HCT116 (cell line): ENCODE data around the gene SYNC. TPM values are rescaled to one million over a fixed set of nuclear protein-coding genes. Genes with fewer than 3 reads are reported as not detected.

Experiments used
- ATAC-seq: fragments of 200-7000 bp; cut with Tn5 transposase; 2 replicates; pipeline ENCODE4 v1.9.1; 2020; ENCODE audit warnings: mild to moderate bottlenecking, moderate library complexity
- BruUV-seq: library from RNA; stranded (reverse); fragments of 400-500 nt; replicated peaks from 2 replicates; lab custom pipeline; 2021; lab: Mats Ljungman, UMichigan
- CTCF ChIA-PET: fragments of 300-600 bp; sonication (Branson Sonifier 250); formaldehyde crosslinking; loops from one replicate; lab custom pipeline; 2021; ENCODE audit warnings: antibody characterized with exemption; lab: Charles Lee
- POLR2A ChIA-PET: fragments of 300-600, 350-600 bp; sonication (Branson Sonifier 250); formaldehyde crosslinking; loops from one replicate; lab custom pipeline; 2021; ENCODE audit warnings: antibody characterized with exemption; lab: Charles Lee
- RAD21 ChIA-PET, 2 experiments: fragments of 300-600 bp; sonication (Branson Sonifier 250); formaldehyde crosslinking; loops; one replicate each; lab custom pipeline; 2023; ENCODE audit warnings: low total read pairs in 2 of 2; ENCODE audit not compliant: uncharacterized antibody in 2 of 2, unreplicated experiment in 2 of 2, low non-redundant PET in 1 of 2; lab: Charles Lee
- DNase-seq: peaks from one replicate; pipeline ENCODE4 v3.0.0-alpha.2; 2010; ENCODE audit warnings: low read depth, low spot score
- H2AFZ ChIP-seq: fragments of 200-600 bp; shearing (Covaris generic), sonication (generic); 2 replicates; pipeline ENCODE4 v1.6.1; 2017; ENCODE audit warnings: low read depth, mixed run types, mixed read lengths, antibody characterized with exemption, low read length; ENCODE audit not compliant: poor library complexity, severe bottlenecking
- H3K27ac ChIP-seq: 2 replicates; pipeline ENCODE4 v1.5.1; 2012; ENCODE audit warnings: low read depth, low read length
- H3K27me3 ChIP-seq: fragments of 200-600 bp; sonication (generic); 2 replicates; pipeline ENCODE4 v1.6.1; 2016; ENCODE audit warnings: mixed run types, low read length, mixed read lengths; ENCODE audit not compliant: insufficient read depth
- H3K36me3 ChIP-seq, 2 experiments: fragments of 200-500 bp in 1 of 2; fragments of 200-600 bp in 1 of 2; sonication (Bioruptor generic) in 1 of 2; sonication (generic) in 1 of 2; 2 replicates each; pipeline versions ENCODE4 v1.5.1 to v1.6.1; 2014 to 2016; ENCODE audit warnings: low read length in 2 of 2, inconsistent platforms in 1 of 2, mixed read lengths in 1 of 2, mixed run types in 1 of 2; ENCODE audit not compliant: insufficient read depth in 2 of 2, control insufficient read depth in 1 of 2
- H3K4me1 ChIP-seq, 2 experiments: fragments of 200-600 bp in 1 of 2; sonication (generic) in 1 of 2; 2 replicates each; pipeline versions ENCODE4 v1.5.1 to v1.6.1; 2012 to 2017; ENCODE audit warnings: low read length in 2 of 2, inconsistent platforms in 1 of 2, mild to moderate bottlenecking in 1 of 2, mixed read lengths in 1 of 2, mixed run types in 1 of 2, moderate library complexity in 1 of 2; ENCODE audit not compliant: insufficient read depth in 2 of 2, control insufficient read depth in 1 of 2
- H3K4me2 ChIP-seq: fragments of 200-600 bp; sonication (generic); 2 replicates; pipeline ENCODE4 v1.6.1; 2017; ENCODE audit warnings: mixed run types, low read length, mixed read lengths
- H3K4me3 ChIP-seq, 2 experiments: fragments of 200-600 bp in 1 of 2; sonication (generic) in 1 of 2; replicated peaks in 1 of 2; 2 replicates each; pipeline ENCODE4 v1.5.1; 2011 to 2016; ENCODE audit warnings: low read length in 2 of 2, control low read depth in 1 of 2, low read depth in 1 of 2, mild to moderate bottlenecking in 1 of 2, mixed read lengths in 1 of 2, mixed run types in 1 of 2
- H3K79me2 ChIP-seq: fragments of 200-600 bp; sonication (generic); 2 replicates; pipeline ENCODE4 v1.6.1; 2017; ENCODE audit warnings: mild to moderate bottlenecking, mixed run types, low read length, moderate library complexity, mixed read lengths; ENCODE audit not compliant: insufficient read depth
- H3K9ac ChIP-seq: fragments of 200-600 bp; sonication (generic); 2 replicates; pipeline ENCODE4 v1.6.1; 2016; ENCODE audit warnings: low read length, mixed read lengths
- H3K9me2 ChIP-seq: fragments of 200-600 bp; sonication (generic), shearing (Covaris generic); 2 replicates; pipeline ENCODE4 v1.6.1; 2017; ENCODE audit warnings: mixed run types, mild to moderate bottlenecking, moderate library complexity; ENCODE audit not compliant: insufficient read depth
- H3K9me3 ChIP-seq, 2 experiments: fragments of 200-500 bp in 1 of 2; fragments of 200-600 bp in 1 of 2; sonication (Bioruptor generic) in 1 of 2; sonication (generic) in 1 of 2; 2 replicates each; pipeline ENCODE4 v1.6.1; 2014 to 2017; ENCODE audit warnings: low read length in 2 of 2, mixed read lengths in 2 of 2, inconsistent platforms in 1 of 2, low read depth in 1 of 2, mild to moderate bottlenecking in 1 of 2, mixed run types in 1 of 2, moderate library complexity in 1 of 2; ENCODE audit not compliant: control insufficient read depth in 1 of 2, insufficient read depth in 1 of 2
- H4K20me1 ChIP-seq: fragments of 200-600 bp; sonication (generic), shearing (Covaris generic); 2 replicates; pipeline ENCODE4 v1.6.1; 2017; ENCODE audit warnings: mixed run types, mild to moderate bottlenecking, moderate library complexity; ENCODE audit not compliant: insufficient read depth
- ATF3 ChIP-seq: IDR thresholded peaks from 2 replicates; pipeline ENCODE4 v1.6.1; 2012
- CEBPB ChIP-seq: IDR thresholded peaks from 2 replicates; pipeline ENCODE4 v1.6.1; 2012; ENCODE audit warnings: low read depth
- ELF1 ChIP-seq: IDR thresholded peaks from 2 replicates; pipeline ENCODE4 v1.6.1; 2012; ENCODE audit warnings: low read depth, borderline replicate concordance
- EZH2 ChIP-seq: fragments of 200-600 bp; sonication (generic); IDR thresholded peaks from 2 replicates; pipeline ENCODE4 v1.6.1; 2017; ENCODE audit warnings: antibody characterized with exemption, mixed run types
- FOSL1 ChIP-seq: IDR thresholded peaks from 2 replicates; pipeline ENCODE4 v1.6.1; 2012; ENCODE audit warnings: low read depth
- JUND ChIP-seq: IDR thresholded peaks from 2 replicates; pipeline ENCODE4 v1.6.1; 2012
- POLR2A ChIP-seq: IDR thresholded peaks from 2 replicates; pipeline ENCODE4 v1.7.0; 2011; ENCODE audit warnings: borderline replicate concordance; ENCODE audit not compliant: insufficient read depth, insufficient read length; ENCODE audit errors: extremely low read depth
- POLR2AphosphoS5 ChIP-seq: IDR thresholded peaks from 2 replicates; pipeline ENCODE4 v1.6.1; 2011; ENCODE audit warnings: mild to moderate bottlenecking, low read depth, low read length, moderate library complexity
- RAD21 ChIP-seq: IDR thresholded peaks from 2 replicates; pipeline ENCODE4 v1.6.1; 2012; ENCODE audit warnings: low read depth, mild to moderate bottlenecking
- REST ChIP-seq: IDR thresholded peaks from 2 replicates; pipeline ENCODE4 v1.6.1; 2012; ENCODE audit warnings: low read depth
- SP1 ChIP-seq: IDR thresholded peaks from 2 replicates; pipeline ENCODE4 v1.6.1; 2012; ENCODE audit warnings: low read depth
- SRF ChIP-seq: IDR thresholded peaks from 2 replicates; pipeline ENCODE4 v1.6.1; 2012; ENCODE audit warnings: low read depth
- YY1 ChIP-seq: IDR thresholded peaks from 2 replicates; pipeline ENCODE4 v1.6.1; 2011; ENCODE audit warnings: low read length, low read depth, moderate library complexity, mild to moderate bottlenecking; ENCODE audit not compliant: insufficient replicate concordance; ENCODE audit errors: extremely low read depth
- ZFX ChIP-seq: fragments of 450-650 bp; IDR thresholded peaks from 2 replicates; pipeline ENCODE4 v1.6.1; 2017
- ZNF274 ChIP-seq: fragments of 200-500 bp; sonication (Bioruptor generic); IDR thresholded peaks from 2 replicates; pipeline ENCODE4 v1.6.1; 2014; ENCODE audit warnings: mild to moderate bottlenecking, low read depth, low read length, inconsistent platforms
- intact Hi-C: fragments of 100-400 bp; cut with micrococcal nuclease; formaldehyde crosslinking; loops from 2 replicates; pipeline ENCODE4 v1.10.0; 2022
- total RNA-seq: library from RNA; stranded (reverse); gene quantifications from one replicate; pipeline ENCODE4 v1.2.1, GENCODE V29; 2021; ENCODE audit not compliant: unreplicated experiment

The SYNC gene
- total RNA-seq, 1 experiment from 2014 or later, result 1.3 TPM

- TF ChIP-seq ATF3 (no peak), JUND (no peak), YY1 (no peak), SRF (no peak), EZH2 (no peak), ZNF274 (no peak), FOSL1 (no peak), CEBPB (no peak), REST (no peak), ELF1 (no peak), ZFX (no peak), SP1 (no peak), POLR2AphosphoS5 (no peak), POLR2A (no peak), RAD21 (no peak)
- intact Hi-C loops, result no loop called here
- Histone ChIP-seq H3K79me2 (peaks cover 10% of the 10 kb centered on the region; the same call in 1 of the 2 replicates), H3K9ac (no peak overlapping the region), H3K4me1 (no peaks in the 10 kb centered on the region), H3K36me3 (peaks cover 52 to 69% of the 10 kb centered on the region in 2 experiments), H3K9me3 (no peaks in the 10 kb centered on the region), H3K9me2 (no peaks in the 10 kb centered on the region), H2AFZ (no peak overlapping the region), H3K27ac (no peak overlapping the region), H3K27me3 (no peaks in the 10 kb centered on the region), H4K20me1 (no peaks in the 10 kb centered on the region), H3K4me2 (no peak overlapping the region), H3K4me3 (no peak overlapping the region)
- no TSS peak for BruUV-seq
- CTCF ChIA-PET, result no interaction called here
- ATAC-seq, result no peak
- RAD21 ChIA-PET, result no interaction called here
- DNase-seq, result no peak
- POLR2A ChIA-PET, result no interaction called here
These were observed 20.6 kb downstream of the SYNC start for GRCh38 chr1:32681999-32682398.
